ENCODE data around the gene DCP1A.

- TF ChIP-seq CTCF (IDR thresholded peaks at IDR 0.05) (no peak), POLR2A (IDR thresholded peaks at IDR 0.05) (no peak)
Measured at GRCh38 chr3:53282581-53282980, 64.8 kb downstream of the DCP1A start.
